HepG2 (cell line): ENCODE measurements around the gene PPM1H. TPM values are rescaled to one million over a fixed set of nuclear protein-coding genes. Genes with fewer than 3 reads are reported as not detected.

Source experiments
- ASH2L ChIP-seq: fragments of 300-600, 200-600 bp; sonication (generic); IDR thresholded peaks from 2 replicates; pipeline ENCODE4 v1.7.0; 2017; ENCODE audit warnings: low read depth, mild to moderate bottlenecking, moderate library complexity, mixed read lengths, low read length; ENCODE audit not compliant: insufficient read length
- FOXA3 ChIP-seq: IDR thresholded peaks from 2 replicates; pipeline ENCODE4 v1.6.1; 2016; ENCODE audit warnings: missing genetic modification reagents, missing compliant biosample characterization
- FOXK2 ChIP-seq: fragments of 450-650 bp; IDR thresholded peaks from 2 replicates; pipeline ENCODE4 v1.6.1; 2016
- GATA4 ChIP-seq: sonication (generic); IDR thresholded peaks from 2 replicates; pipeline ENCODE4 v1.6.1; 2016; ENCODE audit warnings: antibody characterized with exemption, low read depth, borderline replicate concordance
- MEF2D ChIP-seq: sonication (generic); formaldehyde crosslinking; IDR thresholded peaks from 2 replicates; pipeline ENCODE4 v1.5.1; 2020; ENCODE audit warnings: mild to moderate bottlenecking, missing genetic modification reagents
- PHF21A ChIP-seq: sonication (generic); formaldehyde crosslinking; IDR thresholded peaks from 2 replicates; pipeline ENCODE4 v1.5.0; 2020; ENCODE audit warnings: mild to moderate bottlenecking, missing genetic modification reagents
- SOX13 ChIP-seq, 3 experiments: fragments of 450-650 bp in 1 of 3; sonication (generic) in 1 of 3; formaldehyde crosslinking in 1 of 3; IDR thresholded peaks in 2 of 3; conservative IDR thresholded peaks in 1 of 3; 2 replicates each; pipeline versions ENCODE4 v1.5.0 to v1.6.1; 2016 to 2020; ENCODE audit warnings: antibody characterized with exemption in 1 of 3, mild to moderate bottlenecking in 1 of 3, missing compliant biosample characterization in 1 of 3, missing genetic modification reagents in 1 of 3, moderate library complexity in 1 of 3
- ZBTB43 ChIP-seq: sonication (generic); formaldehyde crosslinking; conservative IDR thresholded peaks from 2 replicates; pipeline ENCODE4 v1.4.0; 2020; ENCODE audit warnings: missing genetic modification reagents
- polyA plus RNA-seq, 8 experiments: library from polyadenylated mRNA; depleted of rRNA in 3 of 8; stranded (reverse) in 7 of 8; unstranded in 1 of 8; fragments of >200 nt; fragmentation: Illumina TruSeq in 4 of 8; extraction: Trizol in 4 of 8; gene quantifications; 2 replicates each; pipeline versions ENCODE4 v1.2.1 to v1.2.3, GENCODE V29; 2011 to 2016; ENCODE audit warnings: low read depth in 4 of 8, missing spikeins in 1 of 8, mixed read lengths in 1 of 8; ENCODE audit not compliant: insufficient read depth in 1 of 8
- total RNA-seq, 5 experiments: library from RNA; depleted of rRNA; stranded (reverse); fragments of >200 nt; fragmentation: Illumina TruSeq; extraction: Trizol; gene quantifications; 2 replicates each; pipeline ENCODE4 v1.2.3, GENCODE V29; 2016; ENCODE audit warnings: low read depth in 1 of 5
- TF ChIP-seq, protein P1 (sequence below): IDR thresholded peaks from 2 replicates; pipeline ENCODE4 v1.6.1; 2016; ENCODE audit warnings: low read depth, missing genetic modification reagents, missing compliant biosample characterization
- TF ChIP-seq, protein P2 (sequence below): sonication (generic); formaldehyde crosslinking; IDR thresholded peaks from 2 replicates; pipeline ENCODE4 v1.4.0; 2020; ENCODE audit warnings: missing genetic modification reagents
- TF ChIP-seq, protein P3 (sequence below): fragments of 450-650 bp; IDR thresholded peaks from 2 replicates; pipeline ENCODE4 v1.6.1; 2016
- TF ChIP-seq, protein P4 (sequence below): sonication (generic); formaldehyde crosslinking; IDR thresholded peaks from 2 replicates; pipeline ENCODE4 v1.4.0; 2020; ENCODE audit warnings: low read depth, missing genetic modification reagents

The PPM1H gene
- total and polyA plus RNA-seq, 2 of the 13 experiments (the other 11 are each of a cell fraction or from before 2014, with no cell fraction given), result 29.1 to 38.1 TPM

GRCh38 chr12:62635649-62636048 is 299.3 kb downstream of the PPM1H start (continued):
- TF ChIP-seq, protein P1, sequence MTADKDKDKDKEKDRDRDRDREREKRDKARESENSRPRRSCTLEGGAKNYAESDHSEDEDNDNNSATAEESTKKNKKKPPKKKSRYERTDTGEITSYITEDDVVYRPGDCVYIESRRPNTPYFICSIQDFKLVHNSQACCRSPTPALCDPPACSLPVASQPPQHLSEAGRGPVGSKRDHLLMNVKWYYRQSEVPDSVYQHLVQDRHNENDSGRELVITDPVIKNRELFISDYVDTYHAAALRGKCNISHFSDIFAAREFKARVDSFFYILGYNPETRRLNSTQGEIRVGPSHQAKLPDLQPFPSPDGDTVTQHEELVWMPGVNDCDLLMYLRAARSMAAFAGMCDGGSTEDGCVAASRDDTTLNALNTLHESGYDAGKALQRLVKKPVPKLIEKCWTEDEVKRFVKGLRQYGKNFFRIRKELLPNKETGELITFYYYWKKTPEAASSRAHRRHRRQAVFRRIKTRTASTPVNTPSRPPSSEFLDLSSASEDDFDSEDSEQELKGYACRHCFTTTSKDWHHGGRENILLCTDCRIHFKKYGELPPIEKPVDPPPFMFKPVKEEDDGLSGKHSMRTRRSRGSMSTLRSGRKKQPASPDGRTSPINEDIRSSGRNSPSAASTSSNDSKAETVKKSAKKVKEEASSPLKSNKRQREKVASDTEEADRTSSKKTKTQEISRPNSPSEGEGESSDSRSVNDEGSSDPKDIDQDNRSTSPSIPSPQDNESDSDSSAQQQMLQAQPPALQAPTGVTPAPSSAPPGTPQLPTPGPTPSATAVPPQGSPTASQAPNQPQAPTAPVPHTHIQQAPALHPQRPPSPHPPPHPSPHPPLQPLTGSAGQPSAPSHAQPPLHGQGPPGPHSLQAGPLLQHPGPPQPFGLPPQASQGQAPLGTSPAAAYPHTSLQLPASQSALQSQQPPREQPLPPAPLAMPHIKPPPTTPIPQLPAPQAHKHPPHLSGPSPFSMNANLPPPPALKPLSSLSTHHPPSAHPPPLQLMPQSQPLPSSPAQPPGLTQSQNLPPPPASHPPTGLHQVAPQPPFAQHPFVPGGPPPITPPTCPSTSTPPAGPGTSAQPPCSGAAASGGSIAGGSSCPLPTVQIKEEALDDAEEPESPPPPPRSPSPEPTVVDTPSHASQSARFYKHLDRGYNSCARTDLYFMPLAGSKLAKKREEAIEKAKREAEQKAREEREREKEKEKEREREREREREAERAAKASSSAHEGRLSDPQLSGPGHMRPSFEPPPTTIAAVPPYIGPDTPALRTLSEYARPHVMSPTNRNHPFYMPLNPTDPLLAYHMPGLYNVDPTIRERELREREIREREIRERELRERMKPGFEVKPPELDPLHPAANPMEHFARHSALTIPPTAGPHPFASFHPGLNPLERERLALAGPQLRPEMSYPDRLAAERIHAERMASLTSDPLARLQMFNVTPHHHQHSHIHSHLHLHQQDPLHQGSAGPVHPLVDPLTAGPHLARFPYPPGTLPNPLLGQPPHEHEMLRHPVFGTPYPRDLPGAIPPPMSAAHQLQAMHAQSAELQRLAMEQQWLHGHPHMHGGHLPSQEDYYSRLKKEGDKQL (CRISPR knock-in tag), result no peak
- TF ChIP-seq MEF2D (CRISPR knock-in tag), result no peak
- peak; percentile 26; the same call in 1 of the 2 replicates for TF ChIP-seq FOXA3 (CRISPR knock-in tag)
- TF ChIP-seq, protein P2, sequence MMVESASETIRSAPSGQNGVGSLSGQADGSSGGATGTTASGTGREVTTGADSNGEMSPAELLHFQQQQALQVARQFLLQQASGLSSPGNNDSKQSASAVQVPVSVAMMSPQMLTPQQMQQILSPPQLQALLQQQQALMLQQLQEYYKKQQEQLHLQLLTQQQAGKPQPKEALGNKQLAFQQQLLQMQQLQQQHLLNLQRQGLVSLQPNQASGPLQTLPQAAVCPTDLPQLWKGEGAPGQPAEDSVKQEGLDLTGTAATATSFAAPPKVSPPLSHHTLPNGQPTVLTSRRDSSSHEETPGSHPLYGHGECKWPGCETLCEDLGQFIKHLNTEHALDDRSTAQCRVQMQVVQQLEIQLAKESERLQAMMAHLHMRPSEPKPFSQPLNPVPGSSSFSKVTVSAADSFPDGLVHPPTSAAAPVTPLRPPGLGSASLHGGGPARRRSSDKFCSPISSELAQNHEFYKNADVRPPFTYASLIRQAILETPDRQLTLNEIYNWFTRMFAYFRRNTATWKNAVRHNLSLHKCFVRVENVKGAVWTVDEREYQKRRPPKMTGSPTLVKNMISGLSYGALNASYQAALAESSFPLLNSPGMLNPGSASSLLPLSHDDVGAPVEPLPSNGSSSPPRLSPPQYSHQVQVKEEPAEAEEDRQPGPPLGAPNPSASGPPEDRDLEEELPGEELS (CRISPR knock-in tag), result 0 out of 2 replicates have a peak, but pooled peaks have one; percentile 23
- TF ChIP-seq, protein P3, sequence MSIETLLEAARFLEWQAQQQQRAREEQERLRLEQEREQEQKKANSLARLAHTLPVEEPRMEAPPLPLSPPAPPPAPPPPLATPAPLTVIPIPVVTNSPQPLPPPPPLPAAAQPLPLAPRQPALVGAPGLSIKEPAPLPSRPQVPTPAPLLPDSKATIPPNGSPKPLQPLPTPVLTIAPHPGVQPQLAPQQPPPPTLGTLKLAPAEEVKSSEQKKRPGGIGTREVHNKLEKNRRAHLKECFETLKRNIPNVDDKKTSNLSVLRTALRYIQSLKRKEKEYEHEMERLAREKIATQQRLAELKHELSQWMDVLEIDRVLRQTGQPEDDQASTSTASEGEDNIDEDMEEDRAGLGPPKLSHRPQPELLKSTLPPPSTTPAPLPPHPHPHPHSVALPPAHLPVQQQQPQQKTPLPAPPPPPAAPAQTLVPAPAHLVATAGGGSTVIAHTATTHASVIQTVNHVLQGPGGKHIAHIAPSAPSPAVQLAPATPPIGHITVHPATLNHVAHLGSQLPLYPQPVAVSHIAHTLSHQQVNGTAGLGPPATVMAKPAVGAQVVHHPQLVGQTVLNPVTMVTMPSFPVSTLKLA, result no peak
- TF ChIP-seq FOXK2, result no peak
- no peak for TF ChIP-seq ASH2L
- no peak for TF ChIP-seq GATA4
- TF ChIP-seq, protein P4, sequence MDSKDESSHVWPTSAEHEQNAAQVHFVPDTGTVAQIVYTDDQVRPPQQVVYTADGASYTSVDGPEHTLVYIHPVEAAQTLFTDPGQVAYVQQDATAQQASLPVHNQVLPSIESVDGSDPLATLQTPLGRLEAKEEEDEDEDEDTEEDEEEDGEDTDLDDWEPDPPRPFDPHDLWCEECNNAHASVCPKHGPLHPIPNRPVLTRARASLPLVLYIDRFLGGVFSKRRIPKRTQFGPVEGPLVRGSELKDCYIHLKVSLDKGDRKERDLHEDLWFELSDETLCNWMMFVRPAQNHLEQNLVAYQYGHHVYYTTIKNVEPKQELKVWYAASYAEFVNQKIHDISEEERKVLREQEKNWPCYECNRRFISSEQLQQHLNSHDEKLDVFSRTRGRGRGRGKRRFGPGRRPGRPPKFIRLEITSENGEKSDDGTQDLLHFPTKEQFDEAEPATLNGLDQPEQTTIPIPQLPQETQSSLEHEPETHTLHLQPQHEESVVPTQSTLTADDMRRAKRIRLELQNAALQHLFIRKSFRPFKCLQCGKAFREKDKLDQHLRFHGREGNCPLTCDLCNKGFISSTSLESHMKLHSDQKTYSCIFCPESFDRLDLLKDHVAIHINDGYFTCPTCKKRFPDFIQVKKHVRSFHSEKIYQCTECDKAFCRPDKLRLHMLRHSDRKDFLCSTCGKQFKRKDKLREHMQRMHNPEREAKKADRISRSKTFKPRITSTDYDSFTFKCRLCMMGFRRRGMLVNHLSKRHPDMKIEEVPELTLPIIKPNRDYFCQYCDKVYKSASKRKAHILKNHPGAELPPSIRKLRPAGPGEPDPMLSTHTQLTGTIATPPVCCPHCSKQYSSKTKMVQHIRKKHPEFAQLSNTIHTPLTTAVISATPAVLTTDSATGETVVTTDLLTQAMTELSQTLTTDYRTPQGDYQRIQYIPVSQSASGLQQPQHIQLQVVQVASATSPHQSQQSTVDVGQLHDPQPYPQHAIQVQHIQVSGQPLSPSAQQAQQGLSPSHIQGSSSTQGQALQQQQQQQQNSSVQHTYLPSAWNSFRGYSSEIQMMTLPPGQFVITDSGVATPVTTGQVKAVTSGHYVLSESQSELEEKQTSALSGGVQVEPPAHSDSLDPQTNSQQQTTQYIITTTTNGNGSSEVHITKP (CRISPR knock-in tag), result no peak
- no peak for TF ChIP-seq SOX13 (IDR thresholded peaks at IDR 0.05)
- TF ChIP-seq SOX13 (CRISPR knock-in tag; conservative IDR thresholded peaks at IDR 0.05 in 1 of 2, IDR thresholded peaks at IDR 0.05 in 1 of 2), result peak in 1 of 2 experiments; percentile 65; a peak in 1 of 4 replicates
- TF ChIP-seq PHF21A (CRISPR knock-in tag), result no peak
- TF ChIP-seq ZBTB43 (CRISPR knock-in tag), result no peak
